Measurements from ENCODE around the gene ZNF605. TPM values are rescaled to one million over a fixed set of nuclear protein-coding genes. Genes with fewer than 3 reads are reported as not detected.

The ZNF605 gene
- total and polyA plus RNA-seq, 10 of the 15 experiments (the other 5 are each of a cell fraction or from before 2014, with no cell fraction given) = 0.95 to 4.8 (median 2.5) TPM

- no peak for FAIRE-seq
These were observed 13.5 kb downstream of the ZNF605 start for GRCh38 chr12:132942611-132943010.

More at GRCh38 chr12:132942611-132943010, 13.5 kb downstream of the ZNF605 start:
- Histone ChIP-seq H4K20me1 (ENCODE audit: control insufficient read depth, insufficient read depth) (no peaks in the 10 kb centered on the region), H3K9ac (ENCODE audit: control insufficient read depth, insufficient read depth, low read length) (no peak overlapping the region), H3K27me3 (replicated peaks in 1 of 2; ENCODE audit: control insufficient read depth in 2 of 2, insufficient read depth in 2 of 2, low read length in 1 of 2) (no peaks in the 10 kb centered on the region), H3K27ac (ENCODE audit: control insufficient read depth, insufficient read depth) (no peak overlapping the region), H3K4me3 (no peak overlapping the region), H3K36me3 (ENCODE audit: control insufficient read depth in 2 of 2, insufficient read depth in 2 of 2, low read length in 1 of 2) (peaks cover 2 to 14% of the 10 kb centered on the region in 2 experiments; a peak in 3 of 4 replicates), H3K9me3 (replicated peaks; ENCODE audit: control insufficient read depth, insufficient read depth, low read length) (peaks cover 38% of the 10 kb centered on the region; the same call in 2 of the 3 replicates), H2AFZ (ENCODE audit: control insufficient read depth, low read depth, low read length) (no peak overlapping the region), H3K4me2 (ENCODE audit: control insufficient read depth, insufficient read depth) (no peak overlapping the region), H3K4me1 (ENCODE audit: control insufficient read depth, insufficient read depth, low read length) (no peaks in the 10 kb centered on the region), H3K79me2 (ENCODE audit: control insufficient read depth, insufficient read depth, low read length) (no peaks in the 10 kb centered on the region)
- POLR2A ChIA-PET = no interaction called here
- SMC1A ChIA-PET (ENCODE audit: uncharacterized antibody, unreplicated experiment) = no interaction called here
- BruUV-seq (replicated peaks) = no TSS peak
- ATAC-seq (no peak), DNase-seq (ENCODE audit: low read depth, low spot score) (no peak)
- 96% methylated on average over 13 of the region's 13 CpGs for WGBS (ENCODE audit: insufficient coverage, insufficient replicate concordance, low lambda C conversion rate, missing lambda C conversion rate)
- RAD21 ChIA-PET (ENCODE audit: unreplicated experiment) = no interaction called here
- TF ChIP-seq MTA2 (IDR thresholded peaks at IDR 0.05; ENCODE audit: low read depth) = no peak
- no peak for TF ChIP-seq E4F1 (IDR thresholded peaks at IDR 0.05; ENCODE audit: borderline replicate concordance, partially characterized antibody)
- no peak for TF ChIP-seq ASH2L (IDR thresholded peaks at IDR 0.05; ENCODE audit: borderline replicate concordance, low read depth)
- no peak for TF ChIP-seq ZNF622 (IDR thresholded peaks at IDR 0.05)
- TF ChIP-seq E2F8 (IDR thresholded peaks at IDR 0.05; ENCODE audit: low read depth, partially characterized antibody) = no peak
- in situ Hi-C loops (cut with MboI) = no loop called here
- intact Hi-C loops (cut with micrococcal nuclease; ENCODE audit: unreplicated experiment) = no loop called here
- CTCF ChIA-PET = no interaction called here

Measured in GM12878 (cell line).